Measurements from ENCODE around the gene ITPK1.

Gene ITPK1

DNA sequence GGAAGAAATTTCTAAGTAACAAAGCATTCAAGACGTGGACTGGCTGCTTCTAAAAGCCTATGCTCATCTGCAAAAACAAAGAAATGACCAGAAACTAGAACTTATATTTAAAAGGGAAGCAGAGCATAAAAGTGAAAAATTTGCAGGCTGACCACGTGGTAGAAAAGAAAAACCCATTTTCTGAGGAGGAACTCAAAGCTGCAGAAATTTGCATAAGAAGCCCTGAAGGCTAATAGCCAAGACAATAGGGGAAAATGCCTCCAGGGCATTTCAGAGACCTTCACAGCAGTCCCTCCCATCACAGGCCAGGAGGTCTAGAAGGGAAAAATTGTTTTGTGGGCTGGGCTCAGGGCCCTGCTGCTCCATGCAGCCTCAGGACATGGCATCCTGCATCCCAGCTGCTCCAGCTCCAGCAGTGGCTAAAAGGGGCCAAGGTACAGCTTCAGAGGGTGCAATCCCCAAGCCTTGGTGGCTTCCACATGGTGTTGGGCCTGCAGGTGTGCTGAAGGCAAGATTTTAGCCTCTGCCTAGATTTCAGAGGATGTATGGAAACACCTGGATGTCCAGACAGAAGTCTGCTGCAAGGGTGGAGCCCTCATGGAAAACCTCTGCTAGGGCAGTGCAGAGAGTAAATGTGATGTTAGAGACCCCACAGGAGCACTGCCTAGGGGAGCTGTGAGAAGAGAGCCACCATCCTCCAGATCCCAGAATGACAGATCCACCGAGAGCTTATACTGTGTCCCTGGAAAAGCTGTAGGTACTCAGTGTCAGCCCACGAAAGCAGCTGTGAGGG, 137.3 kb downstream of the ITPK1 start:
- FAIRE-seq (no peak), DNase-seq (ENCODE audit: insufficient read length, low spot score) (no peak)

- no peak for DNase-seq (ENCODE audit: insufficient read length, low spot score)
- no peak for FAIRE-seq
Measured at GRCh38 chr14:92976268-92976667, 139.5 kb downstream of the ITPK1 start.

GRCh38 chr14:92974541-92975345, 141.0 kb downstream of the ITPK1 start:
- no peak for FAIRE-seq
- DNase-seq (ENCODE audit: insufficient read length, low spot score) = no peak

GRCh38 chr14:92973798-92974372, 141.8 kb downstream of the ITPK1 start:
- DNase-seq (ENCODE audit: insufficient read length, low spot score) = no peak

DNA sequence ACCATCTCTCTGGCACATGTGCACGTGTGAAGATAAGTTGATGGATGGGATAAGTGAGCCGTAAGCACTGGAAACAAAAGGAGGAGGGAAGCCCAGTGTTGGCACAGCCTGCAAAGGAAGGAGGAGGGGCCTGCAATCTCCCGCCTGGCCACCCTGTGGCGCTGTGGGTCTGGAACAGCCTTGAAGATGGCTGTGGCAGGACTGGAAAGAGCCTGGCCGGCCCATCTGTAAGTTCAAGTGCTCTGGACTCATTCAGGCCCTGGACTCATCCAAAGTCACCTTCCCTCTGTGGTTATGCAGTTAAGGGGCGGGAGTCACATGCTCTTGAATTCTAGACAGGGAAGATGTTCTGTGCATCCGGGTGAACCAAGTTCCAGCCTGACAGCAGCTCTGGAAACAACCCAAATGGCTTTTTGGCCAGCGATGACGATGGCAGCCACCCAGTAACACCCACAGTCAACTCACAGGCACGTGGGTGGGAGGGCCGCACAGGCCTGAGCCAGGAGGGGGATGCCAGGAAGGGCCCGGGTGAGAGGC, 142.4 kb downstream of the ITPK1 start:
- DNase-seq (ENCODE audit: insufficient read length, low spot score) (no peak), FAIRE-seq (no peak)

More at GRCh38 chr14:92973798-92974372, 141.8 kb downstream of the ITPK1 start:
- no peak for FAIRE-seq

- FAIRE-seq (no peak), DNase-seq (ENCODE audit: insufficient read length, low spot score) (no peak)
Measured at GRCh38 chr14:92971601-92972180, 144.0 kb downstream of the ITPK1 start.

DNA sequence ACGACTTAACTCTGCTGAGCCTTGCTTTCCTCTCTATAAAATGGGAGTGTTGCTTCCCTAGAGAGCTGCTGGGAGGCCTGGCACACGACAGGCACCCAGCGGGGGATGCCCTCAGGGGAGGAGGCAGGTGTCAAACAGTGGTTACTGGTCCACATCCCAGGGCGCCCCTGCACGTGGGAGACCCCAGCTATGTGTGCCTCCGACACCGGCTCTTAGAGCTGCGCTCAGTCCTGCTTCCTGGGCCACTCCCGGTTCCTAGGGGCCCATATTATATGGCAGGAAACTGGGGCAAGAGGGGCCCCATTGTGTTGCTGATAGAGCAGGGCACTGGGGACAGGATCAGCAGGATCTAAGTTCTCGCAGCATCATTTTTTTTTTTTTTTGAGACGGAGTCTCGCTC, 145.5 kb downstream of the ITPK1 start:
- no peak for DNase-seq (ENCODE audit: insufficient read length, low spot score)
- no peak for FAIRE-seq

- no peak for DNase-seq (ENCODE audit: insufficient read length, low spot score)
- FAIRE-seq = no peak
Measured at GRCh38 chr14:92969871-92970270, 145.9 kb downstream of the ITPK1 start.

DNA sequence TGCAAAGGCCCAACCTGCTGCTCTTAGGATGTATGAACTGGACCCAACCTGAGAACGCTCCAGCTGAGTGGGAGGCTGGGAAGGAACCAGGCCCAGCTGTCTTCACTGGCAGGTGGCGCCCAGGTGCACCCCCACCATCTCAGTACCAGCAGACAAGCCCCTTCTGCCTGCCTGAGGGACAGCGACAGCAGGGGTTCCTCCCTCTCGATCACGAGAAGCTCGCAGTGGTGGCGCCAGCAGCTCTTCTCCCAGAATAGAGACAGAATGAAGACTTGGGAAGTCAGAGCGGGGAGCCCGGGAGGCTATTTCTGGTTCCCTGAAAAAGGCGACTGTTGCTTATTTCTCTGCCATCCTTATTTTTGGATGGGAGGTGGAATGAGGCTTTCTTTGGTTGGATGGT, 146.3 kb downstream of the ITPK1 start:
- FAIRE-seq (no peak), DNase-seq (ENCODE audit: insufficient read length, low spot score) (no peak)

DNA sequence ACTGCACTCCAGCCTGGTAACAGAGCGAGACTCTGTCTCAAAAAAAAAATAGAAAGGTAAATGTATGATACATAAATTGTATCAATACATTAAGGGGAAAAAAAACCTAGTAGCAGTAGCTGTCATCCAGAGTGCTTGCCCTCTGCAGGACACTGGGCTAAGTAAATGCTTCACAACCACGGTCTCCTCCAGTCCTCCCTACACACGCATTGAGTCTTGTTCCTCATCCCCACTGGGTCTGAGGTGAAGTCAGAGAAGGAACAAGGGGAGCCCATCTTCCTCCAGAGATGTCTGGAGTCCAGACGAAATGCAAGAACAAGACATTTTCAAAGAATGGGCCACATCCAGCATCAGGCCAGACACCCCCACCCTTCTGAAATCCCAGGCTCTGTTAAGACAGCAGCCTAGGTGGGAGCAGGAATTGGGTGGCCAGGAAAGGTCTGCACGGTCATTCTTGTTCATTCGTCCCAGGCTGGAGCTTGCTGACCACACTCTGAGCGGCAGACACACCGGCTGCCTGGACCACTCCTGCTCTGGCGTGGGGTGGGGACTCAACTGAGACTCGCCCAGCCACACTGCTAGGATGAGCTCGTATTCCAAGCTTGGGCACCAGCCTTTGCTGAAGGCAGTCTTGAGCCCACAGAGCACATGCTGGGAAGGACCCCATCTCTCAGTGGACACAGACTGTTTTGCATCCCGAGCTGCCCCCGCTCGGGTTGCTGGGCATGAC, 147.3 kb downstream of the ITPK1 start:
- FAIRE-seq (no peak), DNase-seq (ENCODE audit: insufficient read length, low spot score) (no peak)

GRCh38 chr14:92967346-92967926, 148.3 kb downstream of the ITPK1 start:
- DNase-seq (ENCODE audit: insufficient read length, low spot score) = no peak
- FAIRE-seq = no peak

GRCh38 chr14:92965281-92965680, 150.4 kb downstream of the ITPK1 start:
- DNase-seq (ENCODE audit: insufficient read length, low spot score) = no peak
- peak; percentile 82 for FAIRE-seq

- no peak for FAIRE-seq
- DNase-seq (ENCODE audit: insufficient read length, low spot score) = no peak
Measured at GRCh38 chr14:92964124-92965109, 151.3 kb downstream of the ITPK1 start.

GRCh38 chr14:92963301-92964123, 152.2 kb downstream of the ITPK1 start:
- FAIRE-seq (no peak), DNase-seq (ENCODE audit: insufficient read length, low spot score) (no peak)

- FAIRE-seq (no peak), DNase-seq (ENCODE audit: insufficient read length, low spot score) (no peak)
Measured at GRCh38 chr14:92962831-92963095, 153.0 kb downstream of the ITPK1 start.

- FAIRE-seq (no peak), DNase-seq (ENCODE audit: insufficient read length, low spot score) (no peak)
Measured at GRCh38 chr14:92962031-92962830, 153.5 kb downstream of the ITPK1 start.

GRCh38 chr14:92961567-92961855, 154.2 kb downstream of the ITPK1 start:
- DNase-seq (ENCODE audit: insufficient read length, low spot score) (no peak), FAIRE-seq (no peak)

Data from GM19239 (cell line).